ENCODE measurements around the gene BRINP3. TPM values are rescaled to one million over a fixed set of nuclear protein-coding genes. Genes with fewer than 3 reads are reported as not detected.

BRINP3 gene
- total and polyA plus RNA-seq, 4 donors, result 0.06 to 19.8 (median 0.64) TPM

GRCh38 chr1:190068304-190068703 lies 409.4 kb downstream of the BRINP3 start:
- ATAC-seq (ENCODE audit: insufficient read depth, low FRiP score) (no peak), DNase-seq (no peak)
- WGBS, 2 donors, result 74 to 84% methylated on average over 2 of the region's 2 CpGs
- Histone ChIP-seq H3K27ac (ENCODE audit: low read depth in 1 of 2, low read length in 1 of 2) (no peak overlapping the region), H3K36me3 (ENCODE audit: control insufficient read depth in 4 of 4, insufficient read depth in 4 of 4, low read length in 4 of 4) (no peaks in the 10 kb centered on the region), H3K9me3 (ENCODE audit: control insufficient read depth in 4 of 4, insufficient read depth in 3 of 4, low read length in 3 of 4) (no peaks in the 10 kb centered on the region), H3K27me3 (ENCODE audit: control insufficient read depth in 3 of 3, insufficient read depth in 3 of 3, low read length in 2 of 3) (no peaks in the 10 kb centered on the region), H3K4me1 (ENCODE audit: control insufficient read depth in 5 of 5, insufficient read depth in 5 of 5, low read length in 5 of 5) (no peaks in the 10 kb centered on the region), H3K9ac (ENCODE audit: insufficient read depth in 1 of 2, low read length in 2 of 2) (no peak overlapping the region), H3K4me3 (no peak overlapping the region)
- TF ChIP-seq CTCF (IDR thresholded peaks at IDR 0.05; ENCODE audit: control extremely low read depth, extremely low read depth), result no peak

DNA sequence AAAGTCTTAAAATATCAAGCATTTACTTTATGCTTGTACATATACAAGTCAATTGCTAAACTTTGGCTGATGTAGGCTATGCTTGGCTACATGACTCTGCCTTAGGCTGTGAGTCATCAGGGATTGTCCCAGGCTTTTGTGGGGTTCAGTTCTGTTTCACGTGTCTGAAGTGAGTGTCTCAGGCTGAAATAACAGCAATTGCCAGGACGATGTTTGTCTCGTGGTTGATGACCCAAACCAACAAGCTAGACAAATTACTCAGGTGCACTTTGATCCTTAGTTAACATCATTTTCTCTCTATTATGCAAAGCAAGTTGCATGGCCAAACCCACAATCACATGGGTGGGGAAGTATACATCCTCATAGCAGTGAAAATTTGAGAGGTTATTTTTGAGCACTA lies 410.1 kb downstream of the BRINP3 start:
- H3K9ac ChIP-seq (ENCODE audit: insufficient read depth in 1 of 2, low read length in 2 of 2), result no peak overlapping the region
- no peaks in the 10 kb centered on the region for H3K36me3 ChIP-seq (ENCODE audit: control insufficient read depth in 4 of 4, insufficient read depth in 4 of 4, low read length in 4 of 4)
- WGBS, 2 donors, result 79 to 92% methylated on average over 3 of the region's 3 CpGs
- no peaks in the 10 kb centered on the region for H3K9me3 ChIP-seq (ENCODE audit: control insufficient read depth in 4 of 4, insufficient read depth in 3 of 4, low read length in 3 of 4)
- ATAC-seq (ENCODE audit: insufficient read depth, low FRiP score), result no peak
- no peaks in the 10 kb centered on the region for H3K27me3 ChIP-seq (ENCODE audit: control insufficient read depth in 3 of 3, insufficient read depth in 3 of 3, low read length in 2 of 3)
- no peak for DNase-seq
- H3K4me3 ChIP-seq, result no peak overlapping the region
- H3K27ac ChIP-seq (ENCODE audit: low read depth in 1 of 2, low read length in 1 of 2), result no peak overlapping the region
- TF ChIP-seq CTCF (IDR thresholded peaks at IDR 0.05; ENCODE audit: control extremely low read depth, extremely low read depth), result no peak
- no peaks in the 10 kb centered on the region for H3K4me1 ChIP-seq (ENCODE audit: control insufficient read depth in 5 of 5, insufficient read depth in 5 of 5, low read length in 5 of 5)

- no peak overlapping the region for H3K9ac ChIP-seq (ENCODE audit: insufficient read depth in 1 of 2, low read length in 2 of 2)
- 89 to 90% methylated on average over 2 of the region's 2 CpGs for WGBS, 2 donors
- H3K27ac ChIP-seq (ENCODE audit: low read depth in 1 of 2, low read length in 1 of 2), result no peak overlapping the region
- H3K9me3 ChIP-seq (ENCODE audit: control insufficient read depth in 4 of 4, insufficient read depth in 3 of 4, low read length in 3 of 4), result no peaks in the 10 kb centered on the region
- no peak for TF ChIP-seq CTCF (IDR thresholded peaks at IDR 0.05; ENCODE audit: control extremely low read depth, extremely low read depth)
- ATAC-seq (ENCODE audit: insufficient read depth, low FRiP score) (no peak), DNase-seq (no peak)
- no peaks in the 10 kb centered on the region for H3K4me1 ChIP-seq (ENCODE audit: control insufficient read depth in 5 of 5, insufficient read depth in 5 of 5, low read length in 5 of 5)
- H3K27me3 ChIP-seq (ENCODE audit: control insufficient read depth in 3 of 3, insufficient read depth in 3 of 3, low read length in 2 of 3), result no peaks in the 10 kb centered on the region
- no peak overlapping the region for H3K4me3 ChIP-seq
- H3K36me3 ChIP-seq (ENCODE audit: control insufficient read depth in 4 of 4, insufficient read depth in 4 of 4, low read length in 4 of 4), result no peaks in the 10 kb centered on the region
These were observed 411.7 kb downstream of the BRINP3 start for GRCh38 chr1:190066011-190066410.

DNA sequence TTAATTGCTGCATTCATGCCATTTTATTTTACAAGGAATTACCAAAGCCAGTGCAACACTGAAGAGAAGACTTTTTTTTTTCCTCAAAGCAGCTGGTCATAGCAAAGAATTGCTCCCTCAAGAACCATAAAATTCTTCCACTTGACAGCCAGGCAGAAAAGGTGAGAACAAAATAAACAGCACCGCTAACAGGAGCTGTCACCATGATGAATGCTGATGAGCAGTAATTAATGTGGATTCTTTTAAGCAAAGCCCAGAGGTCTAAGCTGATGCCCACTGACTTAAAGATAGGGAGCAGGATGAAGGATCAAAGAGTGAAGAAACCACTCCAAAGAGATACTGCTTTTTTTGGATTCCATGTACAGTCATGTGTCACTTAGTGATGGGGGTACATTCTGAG lies 428.4 kb downstream of the BRINP3 start:
- H3K36me3 ChIP-seq (ENCODE audit: control insufficient read depth in 4 of 4, insufficient read depth in 4 of 4, low read length in 4 of 4), result no peaks in the 10 kb centered on the region
- no peaks in the 10 kb centered on the region for H3K27me3 ChIP-seq (ENCODE audit: control insufficient read depth in 3 of 3, insufficient read depth in 3 of 3, low read length in 2 of 3)
- no peaks in the 10 kb centered on the region for H3K4me1 ChIP-seq (ENCODE audit: control insufficient read depth in 5 of 5, insufficient read depth in 5 of 5, low read length in 5 of 5)
- H3K9ac ChIP-seq (ENCODE audit: insufficient read depth in 1 of 2, low read length in 2 of 2), result no peak overlapping the region
- no peak for TF ChIP-seq CTCF (IDR thresholded peaks at IDR 0.05; ENCODE audit: control extremely low read depth, extremely low read depth)
- no peak overlapping the region for H3K27ac ChIP-seq (ENCODE audit: low read depth in 1 of 2, low read length in 1 of 2)
- ATAC-seq (ENCODE audit: insufficient read depth, low FRiP score) (no peak), DNase-seq (no peak)
- no peak overlapping the region for H3K4me3 ChIP-seq
- 31 to 44% methylated on average over 1 of the region's 1 CpG for WGBS, 2 donors
- no peaks in the 10 kb centered on the region for H3K9me3 ChIP-seq (ENCODE audit: control insufficient read depth in 4 of 4, insufficient read depth in 3 of 4, low read length in 3 of 4)

Measured in lung (tissue), 12 donors.